Mucosa of rectum (tissue), 2 donors: ENCODE data around the gene ARHGEF17.

Experiments used
- H3K27ac ChIP-seq, 2 donors: one replicate each; pipeline ENCODE4 v1.7.0; 2013; ENCODE audit warnings: inconsistent platforms in 2 of 2, low read depth in 2 of 2, low read length in 2 of 2
- H3K27me3 ChIP-seq, 2 donors: one replicate each; pipeline ENCODE4 v1.7.0; 2013; ENCODE audit warnings: low read length in 2 of 2; ENCODE audit not compliant: control insufficient read depth in 2 of 2, insufficient read depth in 2 of 2
- H3K36me3 ChIP-seq, 2 donors: one replicate each; pipeline ENCODE4 v1.7.0; 2013; ENCODE audit warnings: low read length in 2 of 2; ENCODE audit not compliant: control insufficient read depth in 2 of 2, insufficient read depth in 2 of 2
- H3K4me1 ChIP-seq, 2 donors: one replicate each; pipeline ENCODE4 v1.7.0; 2013; ENCODE audit warnings: low read length in 2 of 2, mild to moderate bottlenecking in 1 of 2; ENCODE audit not compliant: control insufficient read depth in 2 of 2, insufficient read depth in 2 of 2
- H3K4me3 ChIP-seq, 2 donors: one replicate each; pipeline ENCODE4 v1.7.0; 2013; ENCODE audit warnings: low read length in 2 of 2
- H3K9ac ChIP-seq, 2 donors: one replicate each; pipeline ENCODE4 v1.7.0; 2013; ENCODE audit warnings: low read length in 2 of 2, low read depth in 1 of 2, mild to moderate bottlenecking in 1 of 2
- H3K9me3 ChIP-seq, 2 donors: one replicate each; pipeline ENCODE4 v1.7.0; 2013; ENCODE audit warnings: low read length in 2 of 2; ENCODE audit not compliant: control insufficient read depth in 2 of 2
- donor health status: healthy.
- donor health status: Normal muscosa, but diverticular disease.

ARHGEF17 gene

DNA sequence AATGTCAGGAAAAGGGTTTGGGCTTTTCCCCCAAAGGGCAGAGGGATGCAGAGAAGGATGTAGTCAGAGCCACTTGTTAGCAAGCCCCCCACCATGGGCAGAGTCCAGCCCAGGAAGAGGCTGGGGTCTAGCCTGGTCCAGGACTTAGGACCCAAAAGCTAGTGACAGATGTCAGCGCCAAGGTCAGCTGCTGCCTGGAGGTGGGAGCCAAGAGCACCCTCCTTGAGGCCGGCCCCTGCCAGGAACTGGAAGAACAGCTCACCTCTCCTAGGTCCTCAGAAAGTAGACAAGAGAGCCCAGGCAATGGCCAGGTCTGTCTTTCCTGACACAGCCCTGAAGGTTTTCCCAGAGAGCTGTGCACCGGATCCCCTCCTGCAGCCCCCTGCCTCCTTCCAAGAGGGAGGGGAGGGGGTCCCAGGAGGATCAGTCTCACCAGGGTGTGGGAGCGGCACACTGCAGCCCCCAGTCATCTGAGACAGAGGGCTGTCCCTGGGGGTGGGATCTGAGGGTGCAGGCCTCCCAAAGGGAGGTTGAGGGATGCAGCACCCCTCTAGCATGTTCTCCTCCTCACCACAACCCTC lies 14.6 kb upstream of the ARHGEF17 start:
- H3K27me3 ChIP-seq: no peaks in the 10 kb centered on the region
- no peak overlapping the region for H3K4me3 ChIP-seq
- H3K27ac ChIP-seq: no peak overlapping the region
- H3K9ac ChIP-seq: no peak overlapping the region
- H3K4me1 ChIP-seq: peaks cover 5 to 6% of the 10 kb centered on the region in 2 donors
- no peaks in the 10 kb centered on the region for H3K9me3 ChIP-seq
- no peaks in the 10 kb centered on the region for H3K36me3 ChIP-seq

DNA sequence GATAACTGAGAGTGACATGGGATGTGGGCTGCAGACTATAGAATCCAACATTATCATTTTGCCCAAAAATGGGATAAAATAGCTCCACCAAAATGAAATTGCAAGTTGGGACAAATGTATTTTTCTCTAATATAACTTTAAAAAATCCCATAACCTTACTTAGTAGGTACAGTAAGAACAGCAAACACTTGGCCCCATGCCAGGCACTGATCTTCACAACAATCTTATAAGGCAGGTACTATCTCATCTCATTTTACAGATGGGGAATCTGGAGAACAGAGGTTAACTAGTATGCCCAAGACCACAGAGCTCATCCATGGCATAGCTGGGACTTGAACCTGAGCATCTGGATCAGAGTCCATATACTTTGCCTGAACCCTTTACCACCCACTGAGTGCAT lies 13.5 kb upstream of the ARHGEF17 start:
- no peaks in the 10 kb centered on the region for H3K36me3 ChIP-seq
- H3K4me1 ChIP-seq: peaks cover 0 to under 1% of the 10 kb centered on the region in 2 donors
- no peaks in the 10 kb centered on the region for H3K27me3 ChIP-seq
- H3K9ac ChIP-seq: no peak overlapping the region
- no peaks in the 10 kb centered on the region for H3K9me3 ChIP-seq
- H3K27ac ChIP-seq: no peak overlapping the region
- no peak overlapping the region for H3K4me3 ChIP-seq

DNA sequence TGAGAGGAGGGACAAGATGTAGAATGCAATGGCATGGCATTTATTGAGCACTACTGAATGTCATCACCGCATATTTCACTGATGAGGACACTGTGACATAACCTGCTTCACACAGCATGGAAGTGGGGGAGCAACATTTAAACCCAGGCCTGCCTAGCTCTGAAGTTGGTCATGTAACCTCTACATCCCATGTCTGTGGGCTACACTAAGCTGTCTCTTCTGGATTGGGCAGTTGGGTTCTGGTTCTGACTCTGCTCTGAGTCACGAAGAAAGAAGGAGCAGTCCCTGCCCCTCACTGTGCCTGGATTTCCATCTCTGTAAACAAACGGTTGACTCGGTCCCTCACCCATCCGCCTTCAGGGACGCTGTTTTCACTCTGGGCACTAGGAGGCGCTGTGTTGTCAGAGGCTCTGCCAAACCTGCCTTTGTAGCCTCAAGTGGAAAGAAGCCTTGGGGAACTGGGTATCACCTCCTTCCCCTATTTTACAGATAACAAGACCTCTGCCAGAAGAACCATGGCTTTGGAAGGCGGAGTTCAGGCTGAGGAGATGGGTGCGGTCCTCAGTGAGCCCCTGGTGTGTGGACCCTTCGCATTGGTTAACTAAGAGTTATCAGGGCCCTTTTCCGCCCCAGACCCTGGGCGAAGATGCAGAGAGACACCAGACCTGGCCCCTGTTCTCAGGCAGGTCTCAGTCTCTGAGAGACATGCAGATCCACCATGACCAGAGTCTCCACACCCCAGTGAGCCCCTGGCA lies 12.7 kb upstream of the ARHGEF17 start:
- H3K4me1 ChIP-seq: no peaks in the 10 kb centered on the region
- H3K4me3 ChIP-seq: no peak overlapping the region
- H3K9me3 ChIP-seq: no peaks in the 10 kb centered on the region
- no peak overlapping the region for H3K9ac ChIP-seq
- no peak overlapping the region for H3K27ac ChIP-seq
- no peaks in the 10 kb centered on the region for H3K27me3 ChIP-seq
- H3K36me3 ChIP-seq: no peaks in the 10 kb centered on the region

DNA sequence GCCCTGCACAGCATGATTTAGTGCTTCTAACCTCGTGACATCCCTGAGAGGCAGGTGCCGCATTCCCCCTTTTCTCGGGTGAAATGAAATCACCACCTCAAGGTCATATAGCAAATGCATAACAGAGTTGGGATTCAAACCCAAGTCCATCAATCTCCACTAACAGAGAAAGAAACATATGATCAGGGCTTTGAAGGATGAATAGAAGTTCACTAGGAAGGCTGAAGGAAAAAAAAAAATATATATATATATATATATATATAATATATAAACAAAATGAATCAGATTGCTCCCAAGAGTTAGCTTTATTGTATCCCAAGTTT lies 12.1 kb upstream of the ARHGEF17 start:
- no peaks in the 10 kb centered on the region for H3K27me3 ChIP-seq
- no peak overlapping the region for H3K9ac ChIP-seq
- no peak overlapping the region for H3K27ac ChIP-seq
- no peak overlapping the region for H3K4me3 ChIP-seq
- no peaks in the 10 kb centered on the region for H3K9me3 ChIP-seq
- H3K4me1 ChIP-seq: no peaks in the 10 kb centered on the region
- no peaks in the 10 kb centered on the region for H3K36me3 ChIP-seq

DNA sequence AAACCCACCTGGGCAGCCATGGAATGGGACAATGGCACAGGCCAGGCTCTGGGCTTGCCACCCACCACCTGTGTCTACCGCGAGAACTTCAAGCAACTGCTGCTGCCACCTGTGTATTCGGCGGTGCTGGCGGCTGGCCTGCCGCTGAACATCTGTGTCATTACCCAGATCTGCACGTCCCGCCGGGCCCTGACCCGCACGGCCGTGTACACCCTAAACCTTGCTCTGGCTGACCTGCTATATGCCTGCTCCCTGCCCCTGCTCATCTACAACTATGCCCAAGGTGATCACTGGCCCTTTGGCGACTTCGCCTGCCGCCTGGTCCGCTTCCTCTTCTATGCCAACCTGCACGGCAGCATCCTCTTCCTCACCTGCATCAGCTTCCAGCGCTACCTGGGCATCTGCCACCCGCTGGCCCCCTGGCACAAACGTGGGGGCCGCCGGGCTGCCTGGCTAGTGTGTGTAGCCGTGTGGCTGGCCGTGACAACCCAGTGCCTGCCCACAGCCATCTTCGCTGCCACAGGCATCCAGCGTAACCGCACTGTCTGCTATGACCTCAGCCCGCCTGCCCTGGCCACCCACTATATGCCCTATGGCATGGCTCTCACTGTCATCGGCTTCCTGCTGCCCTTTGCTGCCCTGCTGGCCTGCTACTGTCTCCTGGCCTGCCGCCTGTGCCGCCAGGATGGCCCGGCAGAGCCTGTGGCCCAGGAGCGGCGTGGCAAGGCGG lies 11.4 kb upstream of the ARHGEF17 start:
- no peaks in the 10 kb centered on the region for H3K36me3 ChIP-seq
- H3K27me3 ChIP-seq: no peaks in the 10 kb centered on the region
- no peak overlapping the region for H3K9ac ChIP-seq
- H3K4me3 ChIP-seq: no peak overlapping the region
- no peaks in the 10 kb centered on the region for H3K4me1 ChIP-seq
- no peak overlapping the region for H3K27ac ChIP-seq
- no peaks in the 10 kb centered on the region for H3K9me3 ChIP-seq

DNA sequence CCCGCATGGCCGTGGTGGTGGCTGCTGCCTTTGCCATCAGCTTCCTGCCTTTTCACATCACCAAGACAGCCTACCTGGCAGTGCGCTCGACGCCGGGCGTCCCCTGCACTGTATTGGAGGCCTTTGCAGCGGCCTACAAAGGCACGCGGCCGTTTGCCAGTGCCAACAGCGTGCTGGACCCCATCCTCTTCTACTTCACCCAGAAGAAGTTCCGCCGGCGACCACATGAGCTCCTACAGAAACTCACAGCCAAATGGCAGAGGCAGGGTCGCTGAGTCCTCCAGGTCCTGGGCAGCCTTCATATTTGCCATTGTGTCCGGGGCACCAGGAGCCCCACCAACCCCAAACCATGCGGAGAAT lies 10.9 kb upstream of the ARHGEF17 start:
- H3K9ac ChIP-seq: no peak overlapping the region
- H3K4me3 ChIP-seq: no peak overlapping the region
- no peaks in the 10 kb centered on the region for H3K27me3 ChIP-seq
- no peaks in the 10 kb centered on the region for H3K4me1 ChIP-seq
- no peak overlapping the region for H3K27ac ChIP-seq
- no peaks in the 10 kb centered on the region for H3K9me3 ChIP-seq
- H3K36me3 ChIP-seq: no peaks in the 10 kb centered on the region

DNA sequence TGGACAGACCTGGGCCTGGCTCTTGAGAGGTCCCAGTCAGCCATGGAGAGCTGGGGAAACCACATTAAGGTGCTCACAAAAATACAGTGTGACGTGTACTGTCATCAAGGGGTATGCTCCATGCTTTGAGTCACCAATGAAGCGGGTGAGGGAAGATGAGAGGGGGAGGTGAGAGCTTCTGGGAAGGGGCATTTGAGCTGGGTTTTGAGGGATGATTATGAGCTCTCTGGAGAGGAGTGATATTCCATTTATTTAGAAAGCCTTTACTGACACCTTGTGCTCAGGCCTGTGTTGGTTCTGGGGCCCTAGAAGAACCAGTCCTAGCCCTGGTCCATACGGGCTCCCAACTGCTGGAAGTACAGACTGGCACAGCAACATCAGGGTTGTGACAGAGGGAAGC lies 10.4 kb upstream of the ARHGEF17 start:
- no peaks in the 10 kb centered on the region for H3K27me3 ChIP-seq
- no peak overlapping the region for H3K27ac ChIP-seq
- no peaks in the 10 kb centered on the region for H3K36me3 ChIP-seq
- H3K4me1 ChIP-seq: no peaks in the 10 kb centered on the region
- no peak overlapping the region for H3K4me3 ChIP-seq
- no peak overlapping the region for H3K9ac ChIP-seq
- no peaks in the 10 kb centered on the region for H3K9me3 ChIP-seq

DNA sequence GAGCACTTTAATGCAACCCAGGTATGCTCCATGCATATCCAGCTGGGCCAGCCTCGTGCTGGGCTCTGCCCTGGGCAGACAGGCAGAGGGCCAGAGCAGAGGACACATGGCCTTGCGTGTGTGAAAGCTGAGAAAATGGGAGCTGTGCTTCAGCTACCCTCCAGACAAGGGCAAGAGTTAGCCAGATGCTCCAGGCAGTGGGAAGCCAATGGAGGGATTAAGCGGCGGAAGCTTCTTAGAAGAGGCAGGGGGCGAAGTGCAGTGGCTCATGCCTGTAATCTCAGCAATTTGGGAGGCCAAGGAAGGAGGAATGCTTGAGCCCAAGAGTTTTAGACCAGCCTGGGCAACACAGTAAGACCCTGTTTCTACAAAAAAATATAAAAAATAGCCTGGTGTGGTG lies 9.8 kb upstream of the ARHGEF17 start:
- Histone ChIP-seq H3K4me3 (no peak overlapping the region), H3K27me3 (no peaks in the 10 kb centered on the region), H3K27ac (no peak overlapping the region), H3K36me3 (no peaks in the 10 kb centered on the region), H3K4me1 (no peaks in the 10 kb centered on the region), H3K9me3 (no peaks in the 10 kb centered on the region), H3K9ac (no peak overlapping the region)

DNA sequence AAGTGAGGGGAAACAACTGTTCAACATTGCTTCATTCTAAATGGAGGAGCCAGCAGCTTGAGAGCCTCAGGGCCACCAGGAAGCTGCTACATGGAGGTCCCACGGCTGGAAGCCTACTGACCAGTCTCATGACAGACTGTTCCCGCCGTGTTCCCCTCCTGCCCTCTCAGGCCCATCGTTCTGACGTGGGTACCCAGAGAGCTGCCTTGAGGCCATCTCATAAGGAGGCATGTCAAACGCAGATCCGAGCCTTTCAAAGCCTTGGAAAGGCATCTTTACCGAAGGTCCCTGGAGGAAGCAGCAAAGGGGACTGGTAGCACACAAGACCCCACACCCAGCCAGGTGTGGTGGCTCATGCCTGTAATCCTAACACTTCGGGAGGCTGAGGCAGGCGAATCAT lies 8.3 kb upstream of the ARHGEF17 start:
- Histone ChIP-seq H3K27me3 (no peaks in the 10 kb centered on the region), H3K4me1 (no peaks in the 10 kb centered on the region), H3K4me3 (no peak overlapping the region), H3K9ac (no peak overlapping the region), H3K36me3 (no peaks in the 10 kb centered on the region), H3K9me3 (no peaks in the 10 kb centered on the region), H3K27ac (no peak overlapping the region)

DNA sequence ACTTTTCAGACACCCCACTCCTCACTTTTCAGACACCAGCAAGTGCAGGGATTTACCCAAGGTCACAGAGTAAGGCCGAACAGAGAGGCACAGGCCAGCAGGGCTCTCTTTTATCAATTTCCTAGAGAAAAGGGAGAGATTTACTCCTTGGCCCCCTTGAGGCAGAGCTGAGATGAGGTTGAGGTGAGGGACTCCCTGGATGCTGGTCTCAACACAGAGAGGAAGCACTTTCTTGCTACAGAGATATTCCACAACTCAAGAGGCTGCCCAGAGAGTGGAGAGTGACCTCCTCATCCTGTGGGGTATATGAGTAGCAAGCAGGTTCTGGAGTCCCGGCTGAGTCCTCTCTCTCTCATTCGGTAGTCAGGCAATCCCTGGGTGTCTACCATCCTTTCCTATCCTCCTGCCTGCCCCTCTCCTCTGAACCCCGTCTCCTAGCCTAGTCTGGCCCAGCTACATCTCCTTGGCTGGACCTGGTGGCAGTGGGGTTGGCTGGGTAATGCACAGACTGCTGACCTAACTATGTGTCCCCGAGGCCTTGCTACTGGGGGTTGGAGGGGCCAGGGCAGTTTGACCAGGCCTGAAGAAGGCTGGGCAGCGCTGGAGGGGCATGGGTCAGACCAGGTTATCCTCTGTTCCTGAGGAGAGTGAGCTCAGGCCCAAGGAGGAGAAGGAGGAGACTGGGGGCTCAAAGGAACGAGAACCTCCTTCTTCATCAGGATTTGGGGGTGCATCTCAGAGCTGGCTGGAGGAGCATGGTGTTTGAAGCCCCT lies 1.8 kb upstream of the ARHGEF17 start:
- H3K27ac ChIP-seq: no peak overlapping the region
- no peaks in the 10 kb centered on the region for H3K36me3 ChIP-seq
- no peaks in the 10 kb centered on the region for H3K9me3 ChIP-seq
- H3K4me1 ChIP-seq: peaks cover 9 to 12% of the 10 kb centered on the region in 2 donors
- no peak overlapping the region for H3K4me3 ChIP-seq
- H3K9ac ChIP-seq: peak overlapping the region in 1 of 2 donors; percentile 54
- no peaks in the 10 kb centered on the region for H3K27me3 ChIP-seq
